Cardiac muscle cell (in vitro differentiated cells and primary cell): ENCODE results near the gene HSD17B3. TPM values are rescaled to one million over a fixed set of nuclear protein-coding genes. Genes with fewer than 3 reads are reported as not detected.

Experiments used
- DNase-seq, 2 donors: peaks; one replicate each; pipeline versions ENCODE4 v3.0.0 to v3.0.0-alpha.2; 2010 to 2017; ENCODE audit warnings: low read depth in 1 of 2, low spot score in 1 of 2
- H3K27ac ChIP-seq: fragments of 200-600 bp; sonication (generic); 2 replicates; pipeline ENCODE4 v1.5.1; 2016
- H3K27me3 ChIP-seq: fragments of 200-600 bp; sonication (generic); 2 replicates; pipeline ENCODE4 v1.6.0; 2016; ENCODE audit warnings: control low read depth
- H3K36me3 ChIP-seq: fragments of 200-600 bp; sonication (generic); 2 replicates; pipeline ENCODE4 v1.5.1; 2016; ENCODE audit warnings: control low read depth
- H3K4me1 ChIP-seq: fragments of 200-600 bp; sonication (generic); 2 replicates; pipeline ENCODE4 v1.8.1; 2017; ENCODE audit warnings: low read depth, mild to moderate bottlenecking, mixed run types
- H3K4me3 ChIP-seq: fragments of 200-600 bp; sonication (generic); 2 replicates; pipeline ENCODE4 v1.5.1; 2016; ENCODE audit warnings: mild to moderate bottlenecking
- H3K9me3 ChIP-seq: fragments of 200-600 bp; sonication (generic); 2 replicates; pipeline ENCODE4 v1.5.1; 2017; ENCODE audit warnings: low read depth, mild to moderate bottlenecking, control low read depth
- polyA plus RNA-seq: library from polyadenylated mRNA; unstranded; fragments of >200 nt; fragmentation: Nextera tagmentation; extraction: Ambion mirVana; gene quantifications from 2 replicates; pipeline ENCODE4 v1.2.1, GENCODE V29; 2016
- total RNA-seq: library from RNA; depleted of rRNA; stranded (reverse); fragments of >200 nt; gene quantifications from 2 replicates; pipeline ENCODE4 v1.2.3, GENCODE V29; 2016
- TF ChIP-seq, protein P1 (sequence below): IDR thresholded peaks from 2 replicates; pipeline ENCODE4 v1.5.1; 2012; ENCODE audit warnings: low read depth, mild to moderate bottlenecking, low read length

HSD17B3 gene
- total and polyA plus RNA-seq, 2 experiments from 2014 or later, result 0.63 to 1.3 TPM

GRCh38 chr9:96188571-96188970 is 113.4 kb downstream of the HSD17B3 start:
- H3K27me3 ChIP-seq, result no peaks in the 10 kb centered on the region
- no peak for DNase-seq

DNA sequence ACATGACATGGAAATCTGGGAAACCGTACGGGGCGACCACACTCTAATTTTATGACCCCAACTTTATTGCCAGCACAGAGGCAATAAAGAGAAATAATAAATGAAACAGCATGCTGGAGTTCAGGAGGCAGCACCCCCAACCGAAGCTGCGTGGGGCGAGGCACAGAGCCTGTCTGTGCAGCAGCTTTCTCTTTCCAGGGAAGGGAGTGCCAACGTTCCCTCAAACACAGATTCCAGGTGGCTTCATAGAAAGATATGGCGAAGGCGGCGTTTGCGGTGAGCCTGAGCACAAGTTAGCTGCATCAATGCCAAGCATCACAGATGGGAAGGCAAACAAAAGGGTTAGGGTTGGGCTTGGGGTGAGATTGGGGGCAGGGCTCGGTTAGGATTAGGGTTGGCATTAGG is 114.8 kb downstream of the HSD17B3 start:
- Histone ChIP-seq H3K27me3 (no peaks in the 10 kb centered on the region), H3K9me3 (no peaks in the 10 kb centered on the region), H3K36me3 (no peaks in the 10 kb centered on the region), H3K4me1 (peaks cover 4% of the 10 kb centered on the region), H3K27ac (no peak overlapping the region), H3K4me3 (no peak overlapping the region)
- TF ChIP-seq, protein P1, sequence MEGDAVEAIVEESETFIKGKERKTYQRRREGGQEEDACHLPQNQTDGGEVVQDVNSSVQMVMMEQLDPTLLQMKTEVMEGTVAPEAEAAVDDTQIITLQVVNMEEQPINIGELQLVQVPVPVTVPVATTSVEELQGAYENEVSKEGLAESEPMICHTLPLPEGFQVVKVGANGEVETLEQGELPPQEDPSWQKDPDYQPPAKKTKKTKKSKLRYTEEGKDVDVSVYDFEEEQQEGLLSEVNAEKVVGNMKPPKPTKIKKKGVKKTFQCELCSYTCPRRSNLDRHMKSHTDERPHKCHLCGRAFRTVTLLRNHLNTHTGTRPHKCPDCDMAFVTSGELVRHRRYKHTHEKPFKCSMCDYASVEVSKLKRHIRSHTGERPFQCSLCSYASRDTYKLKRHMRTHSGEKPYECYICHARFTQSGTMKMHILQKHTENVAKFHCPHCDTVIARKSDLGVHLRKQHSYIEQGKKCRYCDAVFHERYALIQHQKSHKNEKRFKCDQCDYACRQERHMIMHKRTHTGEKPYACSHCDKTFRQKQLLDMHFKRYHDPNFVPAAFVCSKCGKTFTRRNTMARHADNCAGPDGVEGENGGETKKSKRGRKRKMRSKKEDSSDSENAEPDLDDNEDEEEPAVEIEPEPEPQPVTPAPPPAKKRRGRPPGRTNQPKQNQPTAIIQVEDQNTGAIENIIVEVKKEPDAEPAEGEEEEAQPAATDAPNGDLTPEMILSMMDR, result no peak
- no peak for DNase-seq

More at GRCh38 chr9:96188571-96188970, 113.4 kb downstream of the HSD17B3 start:
- H3K9me3 ChIP-seq, result no peaks in the 10 kb centered on the region
- H3K4me1 ChIP-seq, result peaks cover 4% of the 10 kb centered on the region
- no peak overlapping the region for H3K27ac ChIP-seq
- TF ChIP-seq, protein P1, result no peak
- no peak overlapping the region for H3K4me3 ChIP-seq
- H3K36me3 ChIP-seq, result no peaks in the 10 kb centered on the region

DNA sequence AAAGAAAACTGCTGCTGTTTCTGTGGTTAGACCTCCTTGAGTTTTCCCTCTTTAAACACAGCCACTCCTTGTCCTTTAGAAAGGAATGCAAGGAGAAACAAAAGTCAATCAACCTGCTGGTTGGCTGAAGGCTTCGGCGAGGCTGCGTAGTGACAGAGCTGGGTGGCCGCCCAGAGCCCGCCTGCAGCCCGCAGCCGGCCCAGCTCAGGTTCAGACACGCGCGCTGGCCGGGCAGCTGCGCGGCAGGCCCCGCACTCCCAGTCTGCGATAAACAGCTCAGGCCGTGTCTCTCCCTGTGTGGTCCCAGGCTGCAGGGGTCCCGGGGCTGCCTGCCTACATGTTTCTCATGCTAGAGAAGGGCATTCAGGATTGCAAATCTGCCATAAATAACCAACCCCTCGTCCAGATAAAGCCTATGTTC is 115.4 kb downstream of the HSD17B3 start:
- H3K9me3 ChIP-seq, result no peaks in the 10 kb centered on the region
- TF ChIP-seq, protein P1, result no peak
- no peaks in the 10 kb centered on the region for H3K27me3 ChIP-seq
- H3K4me3 ChIP-seq, result no peak overlapping the region
- DNase-seq, result peak; percentile 28 to 74
- no peaks in the 10 kb centered on the region for H3K36me3 ChIP-seq
- peaks cover 4% of the 10 kb centered on the region for H3K4me1 ChIP-seq
- H3K27ac ChIP-seq, result no peak overlapping the region

GRCh38 chr9:96185518-96186156 is 116.3 kb downstream of the HSD17B3 start:
- peaks cover 4% of the 10 kb centered on the region for H3K4me1 ChIP-seq
- H3K9me3 ChIP-seq, result no peaks in the 10 kb centered on the region
- H3K36me3 ChIP-seq, result no peaks in the 10 kb centered on the region
- no peaks in the 10 kb centered on the region for H3K27me3 ChIP-seq
- H3K27ac ChIP-seq, result no peak overlapping the region
- H3K4me3 ChIP-seq, result no peak overlapping the region
- DNase-seq, result no peak
- TF ChIP-seq, protein P1, result no peak

Other genes starting within 250 kb of the HSD17B3 start
- 22.1 and 25.7 TPM in 2 replicates for gene SLC35D2, start 81.5 kb upstream of the HSD17B3 start, total RNA-seq
- 24.5 and 43.3 TPM in 2 replicates for gene SLC35D2, start 81.5 kb upstream of the HSD17B3 start, polyA plus RNA-seq
- gene ZNF367, start 116.2 kb upstream of the HSD17B3 start, total RNA-seq, result 2.5 and 3.0 TPM in 2 replicates
- 0.89 and 3.0 TPM in 2 replicates for gene ZNF367, start 116.2 kb upstream of the HSD17B3 start, polyA plus RNA-seq
- 32.8 and 41.0 TPM in 2 replicates for gene HABP4, start 148.0 kb upstream of the HSD17B3 start, total RNA-seq
- gene HABP4, start 148.0 kb upstream of the HSD17B3 start, polyA plus RNA-seq, result 69.6 and 71.2 TPM in 2 replicates